Spleen (tissue), 7 donors: ENCODE data around the gene DNAH17.
A peak's percentile ranks its signal among the peaks of the same experiment; 100 is the strongest.

Experiments used
- CTCF ChIP-seq, 11 experiments: fragments of 200-600 bp in 7 of 11; fragments of 450-650 bp in 4 of 11; sonication (generic) in 4 of 11; IDR thresholded peaks in 8 of 11; conservative IDR thresholded peaks in 3 of 11; 1 replicate in 7 of 11; 2 replicates in 4 of 11; pipeline versions ENCODE4 v1.4.0 to v1.8.0; 2016 to 2021; ENCODE audit warnings: antibody characterized with exemption in 11 of 11, inconsistent platforms in 4 of 11, mild to moderate bottlenecking in 1 of 11
- POLR2A ChIP-seq, 3 donors: fragments of 450-650 bp; IDR thresholded peaks; one replicate each; pipeline ENCODE4 v1.5.1; 2017; ENCODE audit warnings: antibody characterized with exemption in 3 of 3, mild to moderate bottlenecking in 1 of 3
- donor health status: DM: no; HTN: no; CAD: no; lungs with moderate emphysema.
- donor health status: DM: no; HTN: no; CAD: no.
- donor health status: DM: no; HTN: no; CAD: no.

- TF ChIP-seq CTCF (IDR thresholded peaks at IDR 0.05 in 8 of 11, conservative IDR thresholded peaks at IDR 0.05 in 3 of 11) (peak in 1 of 11 experiments; percentile 5), POLR2A (IDR thresholded peaks at IDR 0.05) (no peak)
Measured at GRCh38 chr17:78390241-78391050, 186.8 kb downstream of the DNAH17 start.
